Measurements from ENCODE around the gene CHSY1.

Gene CHSY1

GRCh38 chr15:101153801-101154656, 97.8 kb downstream of the CHSY1 start:
- H3K4me3 ChIP-seq (ENCODE audit: low read depth, low read length): no peak overlapping the region
- TF ChIP-seq, protein P1, sequence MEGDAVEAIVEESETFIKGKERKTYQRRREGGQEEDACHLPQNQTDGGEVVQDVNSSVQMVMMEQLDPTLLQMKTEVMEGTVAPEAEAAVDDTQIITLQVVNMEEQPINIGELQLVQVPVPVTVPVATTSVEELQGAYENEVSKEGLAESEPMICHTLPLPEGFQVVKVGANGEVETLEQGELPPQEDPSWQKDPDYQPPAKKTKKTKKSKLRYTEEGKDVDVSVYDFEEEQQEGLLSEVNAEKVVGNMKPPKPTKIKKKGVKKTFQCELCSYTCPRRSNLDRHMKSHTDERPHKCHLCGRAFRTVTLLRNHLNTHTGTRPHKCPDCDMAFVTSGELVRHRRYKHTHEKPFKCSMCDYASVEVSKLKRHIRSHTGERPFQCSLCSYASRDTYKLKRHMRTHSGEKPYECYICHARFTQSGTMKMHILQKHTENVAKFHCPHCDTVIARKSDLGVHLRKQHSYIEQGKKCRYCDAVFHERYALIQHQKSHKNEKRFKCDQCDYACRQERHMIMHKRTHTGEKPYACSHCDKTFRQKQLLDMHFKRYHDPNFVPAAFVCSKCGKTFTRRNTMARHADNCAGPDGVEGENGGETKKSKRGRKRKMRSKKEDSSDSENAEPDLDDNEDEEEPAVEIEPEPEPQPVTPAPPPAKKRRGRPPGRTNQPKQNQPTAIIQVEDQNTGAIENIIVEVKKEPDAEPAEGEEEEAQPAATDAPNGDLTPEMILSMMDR (IDR thresholded peaks at IDR 0.05; ENCODE audit: control insufficient read depth, extremely low read depth, insufficient read depth): no peak
- no peak for DNase-seq (ENCODE audit: low read depth)

GRCh38 chr15:101152914-101153313, 98.9 kb downstream of the CHSY1 start:
- TF ChIP-seq, protein P1 (IDR thresholded peaks at IDR 0.05; ENCODE audit: control insufficient read depth, extremely low read depth, insufficient read depth): 0 out of 2 replicates have a peak, but pooled peaks have one; percentile 3
- no peak for DNase-seq (ENCODE audit: low read depth)
- no peak overlapping the region for H3K4me3 ChIP-seq (ENCODE audit: low read depth, low read length)

DNA sequence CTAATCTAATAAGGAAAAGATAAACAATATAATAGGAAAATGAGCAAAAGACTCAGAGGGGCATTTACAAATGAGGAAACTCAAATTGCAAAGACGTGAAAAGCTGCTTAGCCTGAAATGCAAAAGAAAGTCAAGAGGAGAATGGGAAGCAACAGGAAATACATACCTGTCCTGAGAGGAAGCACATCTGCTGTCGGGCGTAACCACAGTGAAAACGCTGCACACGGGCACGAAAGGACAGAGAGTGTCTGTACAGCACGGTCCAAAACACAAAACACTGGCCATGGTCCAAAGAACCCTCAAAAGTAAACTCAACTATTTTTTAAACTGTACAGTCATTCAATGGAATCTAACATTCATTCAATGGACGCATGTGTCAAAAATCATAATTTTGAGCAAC, 100.6 kb downstream of the CHSY1 start:
- no peak for DNase-seq (ENCODE audit: low read depth)
- no peak overlapping the region for H3K4me3 ChIP-seq (ENCODE audit: low read depth, low read length)
- TF ChIP-seq, protein P1 (IDR thresholded peaks at IDR 0.05; ENCODE audit: control insufficient read depth, extremely low read depth, insufficient read depth): no peak

GRCh38 chr15:101150723-101151040, 101.2 kb downstream of the CHSY1 start:
- H3K4me3 ChIP-seq (ENCODE audit: low read depth, low read length): no peak overlapping the region
- TF ChIP-seq, protein P1 (IDR thresholded peaks at IDR 0.05; ENCODE audit: control insufficient read depth, extremely low read depth, insufficient read depth): no peak
- DNase-seq (ENCODE audit: low read depth): no peak

- TF ChIP-seq, protein P1 (IDR thresholded peaks at IDR 0.05; ENCODE audit: control insufficient read depth, extremely low read depth, insufficient read depth): no peak
- no peak overlapping the region for H3K4me3 ChIP-seq (ENCODE audit: low read depth, low read length)
- no peak for DNase-seq (ENCODE audit: low read depth)
Observed at GRCh38 chr15:101149864-101150722, 101.8 kb downstream of the CHSY1 start.

- no peak for DNase-seq (ENCODE audit: low read depth)
- TF ChIP-seq, protein P1 (IDR thresholded peaks at IDR 0.05; ENCODE audit: control insufficient read depth, extremely low read depth, insufficient read depth): no peak
- H3K4me3 ChIP-seq (ENCODE audit: low read depth, low read length): no peak overlapping the region
Observed at GRCh38 chr15:101148881-101149664, 102.8 kb downstream of the CHSY1 start.
